ENCODE results near the gene SLC38A4. TPM values are rescaled to one million over a fixed set of nuclear protein-coding genes. Genes with fewer than 3 reads are reported as not detected.

The SLC38A4 gene
- total and polyA plus RNA-seq, 9 of the 15 experiments (the other 6 are each of a cell fraction or from before 2014, with no cell fraction given) = 0.16 TPM; not detected in 8

GRCh38 chr12:46858368-46858767, 32.6 kb upstream of the SLC38A4 start:
- no peak overlapping the region for H3K4me2 ChIP-seq (ENCODE audit: insufficient read depth, low read length)
- no peak overlapping the region for H3K27ac ChIP-seq (ENCODE audit: extremely low read depth, low read depth, low read length)
- no peak for DNase-seq (ENCODE audit: extremely low read depth in 1 of 4, low spot score in 3 of 4)
- WGBS (ENCODE audit: insufficient coverage, low coverage, missing lambda C conversion rate) = 3% methylated on average over 4 of the region's 4 CpGs
- no peak overlapping the region for H3K9ac ChIP-seq (ENCODE audit: insufficient read depth in 1 of 2, low read depth in 2 of 2, low read length in 2 of 2)
- no peaks in the 10 kb centered on the region for H3K9me1 ChIP-seq (ENCODE audit: control insufficient read depth, insufficient read depth, low read length)
- CTCF ChIA-PET (ENCODE audit: low intra/inter-chr PET ratio) = interaction anchor here (0.6 kb wide), 1 partner anchor 1446 kb away, joined by 4 read pairs; no protein-coding TSS in a partner anchor
- no peaks in the 10 kb centered on the region for H3K27me3 ChIP-seq (ENCODE audit: control insufficient read depth in 2 of 2, insufficient read depth in 2 of 2, low read length in 2 of 2)
- ATAC-seq = no peak
- H3K79me2 ChIP-seq (ENCODE audit: control insufficient read depth, insufficient read depth, low read length) = no peaks in the 10 kb centered on the region
- no peaks in the 10 kb centered on the region for H3K9me3 ChIP-seq (replicated peaks; ENCODE audit: control insufficient read depth, insufficient read depth, low read depth, low read length)
- in situ Hi-C loops (cut with MboI) = no loop called here
- FAIRE-seq = no peak
- POLR2A ChIA-PET = no interaction called here
- H4K20me1 ChIP-seq (replicated peaks; ENCODE audit: control insufficient read depth, insufficient read depth, low read length) = no peaks in the 10 kb centered on the region
- no peak overlapping the region for H3K4me3 ChIP-seq
- no TSS peak for BruUV-seq (replicated peaks)
- no peak overlapping the region for H2AFZ ChIP-seq (ENCODE audit: low read depth, low read length)
- no peaks in the 10 kb centered on the region for H3K36me3 ChIP-seq (ENCODE audit: control insufficient read depth, insufficient read depth, low read length)
- intact Hi-C loops (cut with micrococcal nuclease) = no loop called here
- no peaks in the 10 kb centered on the region for H3K4me1 ChIP-seq (replicated peaks in 1 of 2; ENCODE audit: control insufficient read depth in 2 of 2, insufficient read depth in 2 of 2, low read length in 2 of 2)
- TF ChIP-seq ZFP91 (CRISPR knock-in tag; IDR thresholded peaks at IDR 0.05) = no peak
- no peak for TF ChIP-seq POLR2H (tag; IDR thresholded peaks at IDR 0.05; ENCODE audit: low read depth)
- no peak for TF ChIP-seq PHTF2 (CRISPR knock-in tag; IDR thresholded peaks at IDR 0.05)
- TF ChIP-seq CREM (IDR thresholded peaks at IDR 0.05; ENCODE audit: low read depth) = no peak
- no peak for TF ChIP-seq HMGN3 (IDR thresholded peaks at IDR 0.05; ENCODE audit: borderline replicate concordance, extremely low read depth, insufficient read length, low read depth, low read length)
- no peak for TF ChIP-seq CTCF (IDR thresholded peaks at IDR 0.05 in 2 of 3, conservative IDR thresholded peaks at IDR 0.05 in 1 of 3; ENCODE audit: insufficient read depth in 2 of 3, low read depth in 1 of 3, low read length in 3 of 3)
- TF ChIP-seq ASH1L (IDR thresholded peaks at IDR 0.05; ENCODE audit: borderline replicate concordance, low read depth, partially characterized antibody) = no peak
- TF ChIP-seq ZNF318 (IDR thresholded peaks at IDR 0.05; ENCODE audit: borderline replicate concordance in 1 of 2, low read depth in 1 of 2) = no peak
- no peak for TF ChIP-seq ZNF77 (CRISPR knock-in tag; IDR thresholded peaks at IDR 0.05)
- no peak for TF ChIP-seq CHD4 (IDR thresholded peaks at IDR 0.05; ENCODE audit: insufficient read depth, insufficient replicate concordance, low read depth, low read length, poor library complexity, severe bottlenecking)
